DND-41 (cell line): ENCODE measurements around the gene RIN3.

Experiments
- ATAC-seq: fragments of 200-7000 bp; cut with Tn5 transposase; 3 replicates; pipeline ENCODE4 v1.9.1; 2021; ENCODE audit warnings: low read depth; ENCODE audit not compliant: insufficient read depth
- DNase-seq: peaks from one replicate; pipeline ENCODE4 v3.0.0-alpha.2; 2020
- H2AFZ ChIP-seq: 2 replicates; pipeline ENCODE4 v1.6.0; 2012; ENCODE audit warnings: low read depth, low read length
- H3K27ac ChIP-seq: 2 replicates; pipeline ENCODE4 v1.5.1; 2012; ENCODE audit warnings: low read length, inconsistent platforms
- H3K27me3 ChIP-seq: fragments of 200-600 bp; sonication (generic); 2 replicates; pipeline ENCODE4 v1.6.0; 2012; ENCODE audit warnings: low read length, mild to moderate bottlenecking, inconsistent platforms; ENCODE audit not compliant: insufficient read depth, poor library complexity
- H3K36me3 ChIP-seq: 2 replicates; pipeline ENCODE4 v1.5.1; 2012; ENCODE audit warnings: low read length, inconsistent platforms; ENCODE audit not compliant: insufficient read depth
- H3K4me1 ChIP-seq: 2 replicates; pipeline ENCODE4 v1.5.1; 2012; ENCODE audit warnings: mild to moderate bottlenecking, low read length; ENCODE audit not compliant: insufficient read depth
- H3K4me2 ChIP-seq: 2 replicates; pipeline ENCODE4 v1.6.0; 2012; ENCODE audit warnings: mild to moderate bottlenecking, moderate library complexity, low read length, inconsistent platforms; ENCODE audit not compliant: insufficient read depth
- H3K4me3 ChIP-seq, 2 experiments: fragments of 200-600 bp in 1 of 2; shearing (Covaris generic) in 1 of 2; 2 replicates each; pipeline ENCODE4 v1.5.1; 2012 to 2016; ENCODE audit warnings: inconsistent platforms in 2 of 2, low read length in 2 of 2, mild to moderate bottlenecking in 2 of 2, low read depth in 1 of 2, moderate library complexity in 1 of 2
- H3K79me2 ChIP-seq: 2 replicates; pipeline ENCODE4 v1.6.0; 2012; ENCODE audit warnings: low read length, inconsistent platforms; ENCODE audit not compliant: insufficient read depth
- H3K9ac ChIP-seq: 2 replicates; pipeline ENCODE4 v1.6.0; 2012; ENCODE audit warnings: low read depth, mild to moderate bottlenecking, inconsistent platforms, low read length, moderate library complexity
- H3K9me3 ChIP-seq: 2 replicates; pipeline ENCODE4 v1.5.1; 2012; ENCODE audit warnings: low read length, moderate library complexity, mild to moderate bottlenecking, inconsistent platforms; ENCODE audit not compliant: insufficient read depth, severe bottlenecking
- H4K20me1 ChIP-seq: 2 replicates; pipeline ENCODE4 v1.6.0; 2012; ENCODE audit warnings: low read length; ENCODE audit not compliant: insufficient read depth
- EZH2 ChIP-seq: IDR thresholded peaks from 3 replicates; pipeline ENCODE4 v1.6.1; 2012; ENCODE audit warnings: borderline replicate concordance, low read depth, mild to moderate bottlenecking, moderate library complexity, low read length, inconsistent platforms; ENCODE audit not compliant: severe bottlenecking
- TF ChIP-seq, protein P1 (sequence below): IDR thresholded peaks from 2 replicates; pipeline ENCODE4 v1.5.1; 2012; ENCODE audit warnings: borderline replicate concordance, low read length, moderate library complexity, mild to moderate bottlenecking; ENCODE audit not compliant: poor library complexity, severe bottlenecking; ENCODE audit errors: extremely low read depth

The RIN3 gene

DNA sequence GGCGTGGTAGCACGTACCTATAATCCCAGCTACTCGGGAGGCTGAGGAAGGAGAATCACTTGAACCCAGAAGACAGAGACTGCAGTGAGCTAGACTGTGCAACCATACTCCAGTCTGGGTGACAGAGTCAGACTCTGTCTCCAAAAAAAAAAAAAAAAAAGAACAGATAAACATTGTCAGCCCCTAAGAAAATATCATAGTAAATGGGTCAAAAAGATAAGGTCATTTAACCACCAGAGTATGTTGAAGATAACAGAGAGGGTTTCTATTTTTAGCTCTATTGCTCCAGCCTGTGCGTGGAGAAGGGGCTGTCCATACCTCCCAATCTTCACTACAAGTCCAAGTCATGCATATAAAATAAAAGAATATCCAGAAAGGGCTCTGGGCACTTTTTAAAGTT, 219.4 kb downstream of the RIN3 start:
- TF ChIP-seq EZH2 = no peak
- TF ChIP-seq, protein P1, sequence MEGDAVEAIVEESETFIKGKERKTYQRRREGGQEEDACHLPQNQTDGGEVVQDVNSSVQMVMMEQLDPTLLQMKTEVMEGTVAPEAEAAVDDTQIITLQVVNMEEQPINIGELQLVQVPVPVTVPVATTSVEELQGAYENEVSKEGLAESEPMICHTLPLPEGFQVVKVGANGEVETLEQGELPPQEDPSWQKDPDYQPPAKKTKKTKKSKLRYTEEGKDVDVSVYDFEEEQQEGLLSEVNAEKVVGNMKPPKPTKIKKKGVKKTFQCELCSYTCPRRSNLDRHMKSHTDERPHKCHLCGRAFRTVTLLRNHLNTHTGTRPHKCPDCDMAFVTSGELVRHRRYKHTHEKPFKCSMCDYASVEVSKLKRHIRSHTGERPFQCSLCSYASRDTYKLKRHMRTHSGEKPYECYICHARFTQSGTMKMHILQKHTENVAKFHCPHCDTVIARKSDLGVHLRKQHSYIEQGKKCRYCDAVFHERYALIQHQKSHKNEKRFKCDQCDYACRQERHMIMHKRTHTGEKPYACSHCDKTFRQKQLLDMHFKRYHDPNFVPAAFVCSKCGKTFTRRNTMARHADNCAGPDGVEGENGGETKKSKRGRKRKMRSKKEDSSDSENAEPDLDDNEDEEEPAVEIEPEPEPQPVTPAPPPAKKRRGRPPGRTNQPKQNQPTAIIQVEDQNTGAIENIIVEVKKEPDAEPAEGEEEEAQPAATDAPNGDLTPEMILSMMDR = no peak

DNA sequence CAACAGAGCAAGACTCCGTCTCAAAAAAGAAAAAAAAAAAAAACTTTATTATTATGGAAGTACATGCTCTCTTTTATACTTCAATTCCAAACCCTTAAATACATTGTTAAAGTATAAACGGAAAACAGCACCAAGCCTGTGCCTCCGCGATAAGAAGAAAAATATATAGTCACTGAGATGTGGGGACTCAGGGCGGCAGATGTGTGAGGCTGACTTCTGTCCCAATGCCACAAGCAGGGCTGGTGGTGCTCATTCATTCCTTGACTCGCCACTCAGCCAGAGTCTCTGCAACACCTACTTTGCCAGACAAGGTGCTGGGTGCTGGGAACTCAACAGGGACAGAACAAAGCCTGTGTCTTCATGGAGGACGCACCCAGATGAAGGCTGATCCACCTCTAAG, 221.0 kb downstream of the RIN3 start:
- Histone ChIP-seq H3K27me3 (no peaks in the 10 kb centered on the region), H2AFZ (no peak overlapping the region), H3K79me2 (no peaks in the 10 kb centered on the region), H3K4me1 (no peaks in the 10 kb centered on the region; the same call in 1 of the 2 replicates), H3K4me2 (no peak overlapping the region), H3K9me3 (no peaks in the 10 kb centered on the region), H4K20me1 (no peaks in the 10 kb centered on the region), H3K9ac (no peak overlapping the region), H3K36me3 (no peaks in the 10 kb centered on the region), H3K4me3 (no peak overlapping the region), H3K27ac (no peak overlapping the region)
- DNase-seq (no peak), ATAC-seq (no peak)
- no peak for TF ChIP-seq EZH2
- TF ChIP-seq, protein P1 = no peak

More for the DNA sequence above, 219.4 kb downstream of the RIN3 start:
- no peaks in the 10 kb centered on the region for H3K79me2 ChIP-seq
- H3K4me3 ChIP-seq = no peak overlapping the region
- H3K36me3 ChIP-seq = no peaks in the 10 kb centered on the region
- no peak overlapping the region for H2AFZ ChIP-seq
- H3K9me3 ChIP-seq = no peaks in the 10 kb centered on the region
- no peak for ATAC-seq
- no peak overlapping the region for H3K27ac ChIP-seq
- no peaks in the 10 kb centered on the region; the same call in 1 of the 2 replicates for H3K4me1 ChIP-seq
- DNase-seq = no peak
- no peak overlapping the region for H3K9ac ChIP-seq
- H3K27me3 ChIP-seq = no peaks in the 10 kb centered on the region
- no peak overlapping the region for H3K4me2 ChIP-seq
- no peaks in the 10 kb centered on the region for H4K20me1 ChIP-seq

DNA sequence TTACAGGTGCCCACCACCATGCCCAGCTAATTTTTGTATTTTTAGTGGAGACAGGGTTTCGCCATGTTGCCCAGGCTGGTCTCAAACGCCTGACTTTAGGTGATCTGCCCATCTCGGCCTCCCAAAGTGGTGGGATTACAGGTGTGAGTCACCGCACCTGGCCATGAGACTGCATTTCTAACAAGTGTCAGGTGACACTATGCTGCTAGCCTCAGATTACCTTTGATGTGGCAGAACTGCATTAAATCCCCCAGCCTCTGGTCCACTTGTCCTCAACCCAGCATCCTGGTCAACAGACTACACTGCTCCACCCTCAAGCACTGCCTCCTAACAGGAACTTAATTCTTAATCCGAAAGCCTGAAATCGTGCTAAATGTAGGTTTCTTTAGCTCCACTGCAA, 221.8 kb downstream of the RIN3 start:
- H2AFZ ChIP-seq = no peak overlapping the region
- no peak overlapping the region for H3K27ac ChIP-seq
- no peak overlapping the region for H3K4me3 ChIP-seq
- no peaks in the 10 kb centered on the region for H3K4me1 ChIP-seq
- H4K20me1 ChIP-seq = no peaks in the 10 kb centered on the region
- ATAC-seq (no peak), DNase-seq (no peak)
- no peaks in the 10 kb centered on the region for H3K9me3 ChIP-seq
- no peak overlapping the region for H3K9ac ChIP-seq
- no peak for TF ChIP-seq EZH2
- TF ChIP-seq, protein P1 = no peak
- no peaks in the 10 kb centered on the region for H3K27me3 ChIP-seq
- H3K36me3 ChIP-seq = no peaks in the 10 kb centered on the region
- no peak overlapping the region for H3K4me2 ChIP-seq
- no peaks in the 10 kb centered on the region for H3K79me2 ChIP-seq

DNA sequence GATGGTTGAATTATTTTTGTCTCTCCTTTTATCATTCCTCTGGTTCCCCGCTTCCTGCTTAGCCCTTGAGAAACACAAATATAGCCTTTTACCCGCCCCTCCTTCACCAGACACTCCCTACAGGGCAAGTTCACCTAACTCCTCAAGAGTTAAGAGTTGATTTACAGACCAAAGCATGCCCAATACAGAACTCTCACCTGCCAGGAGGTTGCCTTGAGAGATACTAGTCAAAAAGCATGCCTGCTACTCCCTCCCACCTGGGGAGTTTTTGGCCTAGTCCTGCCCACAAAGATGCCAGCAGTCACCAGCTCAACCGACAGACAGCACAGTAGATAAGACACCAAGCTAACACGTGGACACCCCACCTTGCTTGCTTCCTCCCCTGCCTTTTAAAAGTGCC, 223.6 kb downstream of the RIN3 start:
- Histone ChIP-seq H3K4me2 (no peak overlapping the region), H3K27ac (no peak overlapping the region), H3K4me1 (no peaks in the 10 kb centered on the region), H3K9ac (no peak overlapping the region), H3K36me3 (no peaks in the 10 kb centered on the region), H3K27me3 (no peaks in the 10 kb centered on the region), H4K20me1 (no peaks in the 10 kb centered on the region), H3K4me3 (no peak overlapping the region), H3K79me2 (no peaks in the 10 kb centered on the region), H2AFZ (no peak overlapping the region), H3K9me3 (no peaks in the 10 kb centered on the region)
- no peak for TF ChIP-seq EZH2
- TF ChIP-seq, protein P1 = no peak
- no peak for ATAC-seq
- no peak for DNase-seq
